ENCODE measurements around the gene RAD51AP1.
A peak's percentile ranks its signal among the peaks of the same experiment; 100 is the strongest.

The RAD51AP1 gene

GRCh38 chr12:4603421-4603820, 64.7 kb downstream of the RAD51AP1 start:
- no peak for DNase-seq (ENCODE audit: low spot score)
- TF ChIP-seq, protein P1, sequence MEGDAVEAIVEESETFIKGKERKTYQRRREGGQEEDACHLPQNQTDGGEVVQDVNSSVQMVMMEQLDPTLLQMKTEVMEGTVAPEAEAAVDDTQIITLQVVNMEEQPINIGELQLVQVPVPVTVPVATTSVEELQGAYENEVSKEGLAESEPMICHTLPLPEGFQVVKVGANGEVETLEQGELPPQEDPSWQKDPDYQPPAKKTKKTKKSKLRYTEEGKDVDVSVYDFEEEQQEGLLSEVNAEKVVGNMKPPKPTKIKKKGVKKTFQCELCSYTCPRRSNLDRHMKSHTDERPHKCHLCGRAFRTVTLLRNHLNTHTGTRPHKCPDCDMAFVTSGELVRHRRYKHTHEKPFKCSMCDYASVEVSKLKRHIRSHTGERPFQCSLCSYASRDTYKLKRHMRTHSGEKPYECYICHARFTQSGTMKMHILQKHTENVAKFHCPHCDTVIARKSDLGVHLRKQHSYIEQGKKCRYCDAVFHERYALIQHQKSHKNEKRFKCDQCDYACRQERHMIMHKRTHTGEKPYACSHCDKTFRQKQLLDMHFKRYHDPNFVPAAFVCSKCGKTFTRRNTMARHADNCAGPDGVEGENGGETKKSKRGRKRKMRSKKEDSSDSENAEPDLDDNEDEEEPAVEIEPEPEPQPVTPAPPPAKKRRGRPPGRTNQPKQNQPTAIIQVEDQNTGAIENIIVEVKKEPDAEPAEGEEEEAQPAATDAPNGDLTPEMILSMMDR (IDR thresholded peaks at IDR 0.05; ENCODE audit: extremely low read depth, insufficient read depth, missing control alignments), result no peak
- in situ Hi-C loops (cut with MboI; ENCODE audit: low pct_unique_long_range_greater_than_20kb, low sequenced_read_pairs, unreplicated experiment), result no loop called here

- in situ Hi-C loops (cut with MboI; ENCODE audit: low pct_unique_long_range_greater_than_20kb, low sequenced_read_pairs, unreplicated experiment), result no loop called here
- TF ChIP-seq, protein P1 (IDR thresholded peaks at IDR 0.05; ENCODE audit: extremely low read depth, insufficient read depth, missing control alignments), result no peak
- no peak for DNase-seq (ENCODE audit: low spot score)
Observed at GRCh38 chr12:4603946-4604345, 65.3 kb downstream of the RAD51AP1 start.

GRCh38 chr12:4604684-4605193, 66.0 kb downstream of the RAD51AP1 start:
- peak; percentile 82 for DNase-seq (ENCODE audit: low spot score)
- in situ Hi-C loops (cut with MboI; ENCODE audit: low pct_unique_long_range_greater_than_20kb, low sequenced_read_pairs, unreplicated experiment), result no loop called here
- TF ChIP-seq, protein P1 (IDR thresholded peaks at IDR 0.05; ENCODE audit: extremely low read depth, insufficient read depth, missing control alignments), result peak; percentile 98

DNA sequence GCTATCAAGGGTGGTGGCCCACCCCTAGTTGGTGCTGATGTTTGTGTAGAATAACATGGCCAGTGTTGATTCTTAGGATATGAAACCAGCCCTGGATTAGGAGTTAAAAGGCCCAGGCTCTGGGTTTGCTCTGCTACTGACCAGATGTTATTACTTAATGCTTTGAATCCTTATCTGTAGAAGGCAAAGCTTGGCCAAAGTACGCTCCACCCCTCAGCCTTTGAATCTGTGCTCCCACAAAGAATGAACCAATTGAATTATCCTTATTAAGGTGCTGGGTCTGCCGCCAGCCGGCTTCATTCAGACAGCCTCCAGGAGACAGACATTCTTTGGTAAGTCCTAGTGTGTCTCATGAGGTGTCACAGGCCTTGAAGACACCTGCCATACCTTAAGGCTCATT, 68.4 kb downstream of the RAD51AP1 start:
- TF ChIP-seq, protein P1 (IDR thresholded peaks at IDR 0.05; ENCODE audit: extremely low read depth, insufficient read depth, missing control alignments), result no peak
- DNase-seq (ENCODE audit: low spot score), result no peak
- in situ Hi-C loops (cut with MboI; ENCODE audit: low pct_unique_long_range_greater_than_20kb, low sequenced_read_pairs, unreplicated experiment), result no loop called here

DNA sequence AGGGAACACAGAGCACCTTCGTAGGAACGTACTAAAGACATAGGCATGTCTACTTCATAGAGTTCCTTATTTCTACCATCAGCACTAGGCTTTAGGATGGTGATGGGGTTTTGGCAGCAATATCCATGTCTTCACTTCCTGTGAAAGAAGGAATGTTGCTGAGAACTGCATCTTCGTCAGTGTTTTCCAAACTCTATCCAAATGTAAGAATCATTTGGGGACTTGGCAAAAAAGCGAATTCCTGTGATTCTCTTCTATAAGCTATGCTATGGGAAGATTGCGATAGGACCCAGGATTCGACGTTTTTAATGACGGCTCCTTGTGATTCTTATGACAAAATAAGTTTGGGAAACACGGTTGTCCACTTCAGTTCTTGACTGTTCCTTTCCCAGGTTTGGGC, 70.4 kb downstream of the RAD51AP1 start:
- TF ChIP-seq, protein P1 (IDR thresholded peaks at IDR 0.05; ENCODE audit: extremely low read depth, insufficient read depth, missing control alignments), result no peak
- no peak for DNase-seq (ENCODE audit: low spot score)
- in situ Hi-C loops (cut with MboI; ENCODE audit: low pct_unique_long_range_greater_than_20kb, low sequenced_read_pairs, unreplicated experiment), result no loop called here

Measured in GM13977 (cell line).